HG03103 (cell line): ENCODE measurements around the gene MYO7A.

ENCODE experiments used
- ATAC-seq: cut with Tn5 transposase; IDR thresholded peaks from one replicate; pipeline ENCODE4 v1.9.1; 2021; ENCODE audit warnings: low read depth; ENCODE audit not compliant: unreplicated experiment

The MYO7A gene

GRCh38 chr11:77208535-77208934 lies 80.5 kb downstream of the MYO7A start:
- no peak for ATAC-seq

GRCh38 chr11:77209663-77210062 lies 81.6 kb downstream of the MYO7A start:
- ATAC-seq: no peak

- no peak for ATAC-seq
Observed at GRCh38 chr11:77211040-77211451, 83.0 kb downstream of the MYO7A start.

- ATAC-seq: no peak
Observed at GRCh38 chr11:77211594-77212251, 83.7 kb downstream of the MYO7A start.

GRCh38 chr11:77212314-77213007 lies 84.4 kb downstream of the MYO7A start:
- no peak for ATAC-seq

GRCh38 chr11:77213029-77213579 lies 85.1 kb downstream of the MYO7A start:
- no peak for ATAC-seq

- ATAC-seq: no peak
Observed at GRCh38 chr11:77213589-77214428, 85.8 kb downstream of the MYO7A start.

- no peak for ATAC-seq
Observed at GRCh38 chr11:77214557-77214956, 86.5 kb downstream of the MYO7A start.

- ATAC-seq: no peak
Observed at GRCh38 chr11:77215106-77215505, 87.1 kb downstream of the MYO7A start.

- ATAC-seq: no peak
Observed at GRCh38 chr11:77217156-77217555, 89.1 kb downstream of the MYO7A start.

- no peak for ATAC-seq
Observed at GRCh38 chr11:77223797-77224196, 95.8 kb downstream of the MYO7A start.

- ATAC-seq: no peak
Observed at GRCh38 chr11:77230878-77231605, 103.0 kb downstream of the MYO7A start.

GRCh38 chr11:77231800-77232199 lies 103.8 kb downstream of the MYO7A start:
- no peak for ATAC-seq

- no peak for ATAC-seq
Observed at GRCh38 chr11:77232242-77232641, 104.2 kb downstream of the MYO7A start.

GRCh38 chr11:77233011-77233410 lies 105.0 kb downstream of the MYO7A start:
- ATAC-seq: no peak

- no peak for ATAC-seq
Observed at GRCh38 chr11:77236901-77237300, 108.9 kb downstream of the MYO7A start.

GRCh38 chr11:77244277-77245027 lies 116.4 kb downstream of the MYO7A start:
- ATAC-seq: no peak

GRCh38 chr11:77249427-77249826 lies 121.4 kb downstream of the MYO7A start:
- no peak for ATAC-seq

- ATAC-seq: no peak
Observed at GRCh38 chr11:77250881-77251640, 123.0 kb downstream of the MYO7A start.
